22Rv1 (cell line): ENCODE measurements around the gene SLC39A11.

Source experiments
- H3K27ac ChIP-seq: fragments of 450-650 bp; 2 replicates; pipeline ENCODE4 v1.5.1; 2017
- CTCF ChIP-seq: fragments of 450-650 bp; IDR thresholded peaks from 2 replicates; pipeline ENCODE4 v1.5.1; 2017; ENCODE audit warnings: mild to moderate bottlenecking
- ZFX ChIP-seq: fragments of 450-650 bp; IDR thresholded peaks from 2 replicates; pipeline ENCODE4 v1.6.1; 2017; ENCODE audit warnings: antibody characterized with exemption, borderline replicate concordance

SLC39A11 gene

GRCh38 chr17:72691017-72691416 lies 401.5 kb downstream of the SLC39A11 start:
- TF ChIP-seq ZFX (no peak), CTCF (no peak)
- no peak overlapping the region for H3K27ac ChIP-seq

GRCh38 chr17:72687886-72688285 lies 404.6 kb downstream of the SLC39A11 start:
- no peak overlapping the region for H3K27ac ChIP-seq
- TF ChIP-seq ZFX (no peak), CTCF (no peak)

- H3K27ac ChIP-seq, result peak overlapping the region; percentile 72
- TF ChIP-seq CTCF (no peak), ZFX (no peak)
Observed at GRCh38 chr17:72684405-72685020, 408.0 kb downstream of the SLC39A11 start.

GRCh38 chr17:72683506-72684404 lies 408.7 kb downstream of the SLC39A11 start:
- H3K27ac ChIP-seq, result peak overlapping the region; percentile 72
- no peak for TF ChIP-seq CTCF
- no peak for TF ChIP-seq ZFX

- TF ChIP-seq ZFX, result no peak
- no peak for TF ChIP-seq CTCF
- H3K27ac ChIP-seq, result peak overlapping the region; percentile 72
Observed at GRCh38 chr17:72682605-72683004, 409.9 kb downstream of the SLC39A11 start.

GRCh38 chr17:72681844-72682243 lies 410.6 kb downstream of the SLC39A11 start:
- H3K27ac ChIP-seq, result peak overlapping the region; percentile 72
- TF ChIP-seq CTCF (no peak), ZFX (no peak)
